Neural crest cell (in vitro differentiated cells): Measurements from ENCODE around the gene ARID5A. TPM values are rescaled to one million over a fixed set of nuclear protein-coding genes. Genes with fewer than 3 reads are reported as not detected.
A peak's percentile ranks its signal among the peaks of the same experiment; 100 is the strongest.
"Not testable (repeated sequence)": the region's sequence is repeated elsewhere in the genome, so short reads cannot be mapped to it uniquely, and the experiment has no call there.

Experiments
- DNase-seq: peaks from one replicate; pipeline ENCODE4 v3.0.0; 2021; ENCODE audit warnings: low read depth, mixed read lengths, low spot score
- H3K27ac Mint-ChIP-seq: one replicate; pipeline ENCODE4 v1.8.0; 2021; ENCODE audit warnings: mild to moderate bottlenecking, mixed read lengths; ENCODE audit not compliant: unreplicated experiment
- H3K27me3 Mint-ChIP-seq: 2 replicates; pipeline ENCODE4 v1.8.0; 2021; ENCODE audit warnings: low read depth, mild to moderate bottlenecking, mixed read lengths
- H3K36me3 Mint-ChIP-seq: 2 replicates; pipeline ENCODE4 v1.8.0; 2021; ENCODE audit warnings: low read depth, mild to moderate bottlenecking, mixed read lengths
- H3K4me1 Mint-ChIP-seq: 2 replicates; pipeline ENCODE4 v1.8.0; 2021; ENCODE audit warnings: mixed read lengths
- H3K4me3 Mint-ChIP-seq: one replicate; pipeline ENCODE4 v1.8.0; 2021; ENCODE audit warnings: mild to moderate bottlenecking, mixed read lengths
- H3K9me3 Mint-ChIP-seq: 2 replicates; pipeline ENCODE4 v1.8.0; 2021; ENCODE audit warnings: mixed read lengths
- CTCF ChIP-seq: fragments of 200-600 bp; sonication (generic); conservative IDR thresholded peaks from 2 replicates; pipeline ENCODE4 v1.5.0; 2021; ENCODE audit warnings: antibody characterized with exemption, mild to moderate bottlenecking
- total RNA-seq: library from RNA; stranded (reverse); gene quantifications from 2 replicates; pipeline ENCODE4 v1.2.1, GENCODE V29; 2021

The ARID5A gene
- total RNA-seq, 1 donor from 2014 or later, result 12.0 TPM

GRCh38 chr2:96556441-96557330 lies 20.1 kb downstream of the ARID5A start:
- Mint-ChIP-seq H3K4me1 (no peaks in the 10 kb centered on the region), H3K4me3 (no peak overlapping the region), H3K27me3 (no peaks in the 10 kb centered on the region), H3K9me3 (no peaks in the 10 kb centered on the region), H3K27ac (no peak overlapping the region), H3K36me3 (no peaks in the 10 kb centered on the region)
- DNase-seq, result no peak
- TF ChIP-seq CTCF, result no peak

- H3K4me3 Mint-ChIP-seq, H3K4me1 Mint-ChIP-seq, H3K36me3 Mint-ChIP-seq, H3K27ac Mint-ChIP-seq, H3K27me3 Mint-ChIP-seq, DNase-seq, H3K9me3 Mint-ChIP-seq: not testable (repeated sequence)
These were observed 20.9 kb downstream of the ARID5A start for GRCh38 chr2:96557421-96557820.

GRCh38 chr2:96558061-96558460 lies 21.5 kb downstream of the ARID5A start:
- TF ChIP-seq CTCF, result no peak
- no peaks in the 10 kb centered on the region for H3K36me3 Mint-ChIP-seq
- no peak overlapping the region for H3K4me3 Mint-ChIP-seq
- no peaks in the 10 kb centered on the region for H3K27me3 Mint-ChIP-seq
- DNase-seq, result no peak
- no peaks in the 10 kb centered on the region for H3K4me1 Mint-ChIP-seq
- H3K9me3 Mint-ChIP-seq, result no peaks in the 10 kb centered on the region
- H3K27ac Mint-ChIP-seq, result peak overlapping the region; percentile 50

GRCh38 chr2:96558485-96558884 lies 21.9 kb downstream of the ARID5A start:
- H3K4me3 Mint-ChIP-seq, result no peak overlapping the region
- peak overlapping the region; percentile 50 for H3K27ac Mint-ChIP-seq
- no peaks in the 10 kb centered on the region for H3K4me1 Mint-ChIP-seq
- H3K36me3 Mint-ChIP-seq, result no peaks in the 10 kb centered on the region
- TF ChIP-seq CTCF, result no peak
- no peak for DNase-seq
- no peaks in the 10 kb centered on the region for H3K9me3 Mint-ChIP-seq
- no peaks in the 10 kb centered on the region for H3K27me3 Mint-ChIP-seq

- no peak for TF ChIP-seq CTCF
- no peak for DNase-seq
- Mint-ChIP-seq H3K27me3 (no peaks in the 10 kb centered on the region), H3K27ac (no peak overlapping the region), H3K9me3 (no peaks in the 10 kb centered on the region), H3K36me3 (no peaks in the 10 kb centered on the region), H3K4me1 (peaks cover 6% of the 10 kb centered on the region), H3K4me3 (no peak overlapping the region)
These were observed 27.5 kb downstream of the ARID5A start for GRCh38 chr2:96564026-96564425.

GRCh38 chr2:96564563-96564962 lies 28.0 kb downstream of the ARID5A start:
- no peaks in the 10 kb centered on the region for H3K36me3 Mint-ChIP-seq
- no peaks in the 10 kb centered on the region for H3K9me3 Mint-ChIP-seq
- no peak overlapping the region for H3K4me3 Mint-ChIP-seq
- no peak for TF ChIP-seq CTCF
- H3K27me3 Mint-ChIP-seq, result no peaks in the 10 kb centered on the region
- peaks cover 6% of the 10 kb centered on the region for H3K4me1 Mint-ChIP-seq
- H3K27ac Mint-ChIP-seq, result no peak overlapping the region
- DNase-seq, result no peak
